HG03066 (cell line): Measurements from ENCODE around the gene SCRG1.

Experiments
- ATAC-seq: cut with Tn5 transposase; IDR thresholded peaks from one replicate; pipeline ENCODE4 v1.9.1; 2021; ENCODE audit warnings: low read depth; ENCODE audit not compliant: unreplicated experiment

Gene SCRG1

GRCh38 chr4:173413036-173413435, 14.1 kb upstream of the SCRG1 start:
- no peak for ATAC-seq

GRCh38 chr4:173411106-173411693, 12.3 kb upstream of the SCRG1 start:
- ATAC-seq: no peak

GRCh38 chr4:173410079-173410478, 11.2 kb upstream of the SCRG1 start:
- ATAC-seq: no peak

- ATAC-seq: no peak
These were observed 7.1 kb upstream of the SCRG1 start for GRCh38 chr4:173405840-173406606.

- ATAC-seq: no peak
These were observed 5.5 kb upstream of the SCRG1 start for GRCh38 chr4:173404296-173404865.

- no peak for ATAC-seq
These were observed 4.1 kb upstream of the SCRG1 start for GRCh38 chr4:173403051-173403450.

- no peak for ATAC-seq
These were observed 2.1 kb upstream of the SCRG1 start for GRCh38 chr4:173401063-173401462.

- no peak for ATAC-seq
These were observed 696 bp downstream of the SCRG1 start for GRCh38 chr4:173398220-173398619.

GRCh38 chr4:173397604-173398003, 1.3 kb downstream of the SCRG1 start:
- ATAC-seq: no peak

- no peak for ATAC-seq
These were observed 7.2 kb downstream of the SCRG1 start for GRCh38 chr4:173391701-173392100.

- ATAC-seq: no peak
These were observed 12.2 kb downstream of the SCRG1 start for GRCh38 chr4:173386751-173387150.

GRCh38 chr4:173382349-173382748, 16.6 kb downstream of the SCRG1 start:
- no peak for ATAC-seq

- no peak for ATAC-seq
These were observed 17.3 kb downstream of the SCRG1 start for GRCh38 chr4:173381610-173382009.

- ATAC-seq: no peak
These were observed 17.9 kb downstream of the SCRG1 start for GRCh38 chr4:173380987-173381386.

- ATAC-seq: no peak
These were observed 19.0 kb downstream of the SCRG1 start for GRCh38 chr4:173379929-173380328.

GRCh38 chr4:173374588-173374987, 24.3 kb downstream of the SCRG1 start:
- no peak for ATAC-seq

GRCh38 chr4:173371292-173372192, 27.4 kb downstream of the SCRG1 start:
- peak; percentile 13 for ATAC-seq

- peak; percentile 63 for ATAC-seq
These were observed 28.2 kb downstream of the SCRG1 start, which contains the start of gene SAP30 for GRCh38 chr4:173370477-173371291. Gene SAP30, plus strand, starts transcription at chr4:173370954. Its CDS starts 229 bp downstream, at chr4:173371183.

GRCh38 chr4:173370130-173370476, 28.8 kb downstream of the SCRG1 start:
- ATAC-seq: peak; percentile 4

GRCh38 chr4:173367946-173368345, 31.0 kb downstream of the SCRG1 start:
- ATAC-seq: no peak
